K562 (cell line): ENCODE results near the gene SLC23A2. TPM values are rescaled to one million over a fixed set of nuclear protein-coding genes. Genes with fewer than 3 reads are reported as not detected.

Source experiments
- ATAC-seq: fragments of 200-7000 bp; cut with Tn5 transposase; 3 replicates; pipeline ENCODE4 v1.9.1; 2020; ENCODE audit warnings: moderate library complexity
- BruUV-seq: library from RNA; stranded (reverse); fragments of 400-500 nt; replicated peaks from 2 replicates; lab custom pipeline; 2021; lab: Mats Ljungman, UMichigan
- CTCF ChIA-PET: fragments of 300-600 bp; formaldehyde crosslinking; extraction: SDS; loops from one replicate; lab custom pipeline; 2021; ENCODE audit warnings: low intra/inter-chr PET ratio; lab: Yijun Ruan, JAX
- POLR2A ChIA-PET: fragments of 300-600, 350-650 bp; sonication (Branson Sonifier 250); formaldehyde crosslinking; extraction: SDS; loops from one replicate; lab custom pipeline; 2021; ENCODE audit warnings: antibody characterized with exemption, inconsistent platforms; lab: Yijun Ruan, JAX
- DNase-seq, 4 experiments: peaks; one replicate each; pipeline versions ENCODE4 v3.0.0 to v3.0.0-alpha.2; 2011 to 2018; ENCODE audit warnings: low spot score in 3 of 4, mixed read lengths in 3 of 4; ENCODE audit errors: extremely low read depth in 1 of 4
- FAIRE-seq: peaks from 2 replicates; lab custom pipeline; 2011; peaks lifted over from hg19 to GRCh38; lab: Jason Lieb, UNC
- H2AFZ ChIP-seq: 2 replicates; pipeline ENCODE4 v1.6.0; 2011; ENCODE audit warnings: low read depth, low read length, control low read depth, inconsistent platforms
- H3K27ac ChIP-seq: fragments of 200-600 bp; 3 replicates; pipeline ENCODE4 v1.8.0; 2011; ENCODE audit warnings: low read depth, mild to moderate bottlenecking, control low read depth, inconsistent platforms, low read length, moderate library complexity, mixed read lengths; ENCODE audit errors: extremely low read depth
- H3K27me3 ChIP-seq, 2 experiments: fragments of 300-600 bp in 1 of 2; 2 replicates in 1 of 2; 3 replicates in 1 of 2; pipeline versions ENCODE4 v1.6.0 to v1.8.0; 2011; ENCODE audit warnings: inconsistent platforms in 2 of 2, low read length in 2 of 2, mild to moderate bottlenecking in 1 of 2, mixed read lengths in 1 of 2, moderate library complexity in 1 of 2; ENCODE audit not compliant: control insufficient read depth in 2 of 2, insufficient read depth in 2 of 2
- H3K36me3 ChIP-seq: fragments of 300-600 bp; 3 replicates; pipeline ENCODE4 v1.8.0; 2011; ENCODE audit warnings: mild to moderate bottlenecking, low read length, inconsistent platforms; ENCODE audit not compliant: control insufficient read depth, insufficient read depth
- H3K4me1 ChIP-seq, 2 experiments: fragments of 200-600 bp in 1 of 2; replicated peaks in 1 of 2; 2 replicates in 1 of 2; 3 replicates in 1 of 2; pipeline versions ENCODE4 v1.5.1 to v1.8.0; 2011; ENCODE audit warnings: inconsistent platforms in 2 of 2, low read length in 2 of 2, mild to moderate bottlenecking in 1 of 2, mixed read lengths in 1 of 2, moderate library complexity in 1 of 2; ENCODE audit not compliant: control insufficient read depth in 2 of 2, insufficient read depth in 2 of 2
- H3K4me2 ChIP-seq: 2 replicates; pipeline ENCODE4 v1.6.1; 2011; ENCODE audit warnings: low read length, control low read depth, inconsistent platforms, mixed read lengths; ENCODE audit not compliant: insufficient read depth
- H3K4me3 ChIP-seq: fragments of 200-600 bp; sonication (generic), shearing (Covaris generic); 2 replicates; pipeline ENCODE4 v1.5.1; 2016; ENCODE audit warnings: control low read depth, inconsistent platforms
- H3K79me2 ChIP-seq: fragments of 200-600 bp; 3 replicates; pipeline ENCODE4 v1.8.0; 2011; ENCODE audit warnings: low read length, inconsistent platforms; ENCODE audit not compliant: control insufficient read depth, insufficient read depth
- H3K9ac ChIP-seq, 2 experiments: 2 replicates each; pipeline versions ENCODE4 v1.6.0 to v1.6.1; 2011; ENCODE audit warnings: low read depth in 2 of 2, low read length in 2 of 2, control low read depth in 1 of 2, inconsistent platforms in 1 of 2, mild to moderate bottlenecking in 1 of 2, mixed read lengths in 1 of 2; ENCODE audit not compliant: insufficient read depth in 1 of 2
- H3K9me1 ChIP-seq: one replicate; pipeline ENCODE4 v1.6.0; 2011; ENCODE audit warnings: inconsistent platforms, mild to moderate bottlenecking, low read length, moderate library complexity; ENCODE audit not compliant: control insufficient read depth, insufficient read depth
- H3K9me3 ChIP-seq: replicated peaks from 2 replicates; pipeline ENCODE4 v1.5.1; 2011; ENCODE audit warnings: low read depth, low read length, inconsistent platforms; ENCODE audit not compliant: control insufficient read depth, insufficient read depth
- H4K20me1 ChIP-seq: replicated peaks from 2 replicates; pipeline ENCODE4 v1.6.1; 2011; ENCODE audit warnings: low read length, inconsistent platforms, mixed read lengths; ENCODE audit not compliant: control insufficient read depth, insufficient read depth
- ARID1B ChIP-seq: fragments of 450-650 bp; IDR thresholded peaks from 2 replicates; pipeline ENCODE4 v1.6.1; 2016; ENCODE audit warnings: antibody characterized with exemption, mild to moderate bottlenecking, inconsistent platforms
- CEBPB ChIP-seq: fragments of 450-650 bp; IDR thresholded peaks from 2 replicates; pipeline ENCODE4 v1.6.1; 2016; ENCODE audit warnings: missing genetic modification characterization, missing compliant biosample characterization
- NFRKB ChIP-seq: fragments of 450-650 bp; IDR thresholded peaks from 2 replicates; pipeline ENCODE4 v1.6.1; 2016; ENCODE audit warnings: low read depth
- PBX2 ChIP-seq, 2 experiments: IDR thresholded peaks in 1 of 2; conservative IDR thresholded peaks in 1 of 2; 2 replicates each; pipeline ENCODE4 v1.6.1; 2016; ENCODE audit warnings: low read depth in 2 of 2, mild to moderate bottlenecking in 1 of 2, missing compliant biosample characterization in 1 of 2, missing genetic modification characterization in 1 of 2, moderate library complexity in 1 of 2
- SMAD2 ChIP-seq: fragments of 150-350 bp; IDR thresholded peaks from 2 replicates; pipeline ENCODE4 v1.6.1; 2014; ENCODE audit warnings: low read depth, mild to moderate bottlenecking, low read length
- SNAPC5 ChIP-seq: fragments of 250-450 bp; sonication (Bioruptor Pico); IDR thresholded peaks from 2 replicates; pipeline ENCODE4 v1.8.0; 2021; ENCODE audit warnings: moderate library complexity, mild to moderate bottlenecking, inconsistent platforms
- SNRNP70 ChIP-seq: fragments of 200-400 bp; formaldehyde crosslinking; optimal IDR thresholded peaks from 2 replicates; pipeline ENCODE3; 2017; ENCODE audit warnings: low read depth, low read length
- THRAP3 ChIP-seq: fragments of 450-650 bp; IDR thresholded peaks from 2 replicates; pipeline ENCODE4 v1.6.1; 2016; ENCODE audit warnings: mild to moderate bottlenecking, inconsistent platforms, borderline replicate concordance
- ZBTB49 ChIP-seq: sonication (generic); formaldehyde crosslinking; IDR thresholded peaks from 2 replicates; pipeline ENCODE4 v1.8.0; 2022; ENCODE audit warnings: missing genetic modification reagents, mild to moderate bottlenecking, borderline replicate concordance
- ZFP1 ChIP-seq: fragments of 450-650 bp; formaldehyde crosslinking; IDR thresholded peaks from 2 replicates; pipeline ENCODE4 v1.4.0; 2020; ENCODE audit warnings: mild to moderate bottlenecking, mixed read lengths
- ZNF79 ChIP-seq: fragments of 250-450 bp; sonication (Bioruptor Pico); IDR thresholded peaks from 2 replicates; pipeline ENCODE4 v1.4.0; 2020; ENCODE audit warnings: low read depth, mild to moderate bottlenecking, moderate library complexity
- WGBS: fragments of 100-300 bp; shearing (Covaris generic); methylation state at CpG from one replicate; pipeline ENCODE4 v1.1.6; 2016; ENCODE audit warnings: low coverage, mixed read lengths; ENCODE audit not compliant: insufficient coverage; ENCODE audit errors: missing lambda C conversion rate; 5-methylcytosine and 5-hydroxymethylcytosine counted together
- in situ Hi-C: fragments of 300-500 bp; cut with MboI; formaldehyde crosslinking; loops from 4 replicates; pipeline ENCODE4 v1.15.0; 2018; ENCODE audit warnings: inconsistent platforms, mixed read lengths
- intact Hi-C: fragments of 100-400 bp; cut with micrococcal nuclease; formaldehyde crosslinking; loops from 2 replicates; pipeline ENCODE4 v1.14.2; 2022
- polyA plus RNA-seq, 8 experiments: library from polyadenylated mRNA; depleted of rRNA in 4 of 8; stranded (reverse) in 5 of 8; unstranded in 3 of 8; fragments of >200 nt; fragmentation: Nextera tagmentation in 2 of 8; fragmentation: Illumina TruSeq in 1 of 8; extraction: Ambion mirVana in 2 of 8; extraction: Trizol in 1 of 8; gene quantifications; 2 replicates each; pipeline versions ENCODE4 v1.2.1 to v1.2.3, GENCODE V29; 2011 to 2014; ENCODE audit warnings: inconsistent platforms in 1 of 8, missing spikeins in 1 of 8
- total RNA-seq, 7 experiments: library from RNA; depleted of rRNA in 6 of 7; stranded (reverse); fragments of >200 nt in 6 of 7; fragmentation: Illumina TruSeq in 2 of 7; extraction: Trizol in 2 of 7; gene quantifications; 2 replicates each; pipeline versions ENCODE4 v1.2.1 to v1.2.3, GENCODE V29; 2011 to 2021; ENCODE audit warnings: low replicate concordance in 1 of 7

Gene SLC23A2
- total and polyA plus RNA-seq, 9 of the 15 experiments (the other 6 are each of a cell fraction or from before 2014, with no cell fraction given), result 0.39 to 6.7 (median 3.2) TPM

- no peak for DNase-seq
- FAIRE-seq, result no peak
- no peak overlapping the region for H3K27ac ChIP-seq
- no peak overlapping the region for H3K9ac ChIP-seq
- BruUV-seq, result no TSS peak
- H3K79me2 ChIP-seq, result no peaks in the 10 kb centered on the region
- peaks cover 6% of the 10 kb centered on the region; the same call in 1 of the 2 replicates for H4K20me1 ChIP-seq
- ChIA-PET CTCF (no interaction called here), POLR2A (no interaction called here)
- no peaks in the 10 kb centered on the region for H3K9me1 ChIP-seq
- H3K27me3 ChIP-seq, result no peaks in the 10 kb centered on the region
- no peak for ATAC-seq
- no peak overlapping the region for H3K4me2 ChIP-seq
- TF ChIP-seq ZFP1 (CRISPR knock-in tag) (0 out of 2 replicates have a peak, but pooled peaks have one; percentile 54), ZNF79 (CRISPR knock-in tag) (no peak)
- 43% methylated on average over 1 of the region's 1 CpG for WGBS
- in situ Hi-C loops (no loop called here), intact Hi-C loops (loop anchor here (10.0 kb wide), 1 partner anchor 347 kb away; no protein-coding TSS in a partner anchor)
- no peak overlapping the region for H2AFZ ChIP-seq
- H3K36me3 ChIP-seq, result no peaks in the 10 kb centered on the region
- H3K4me3 ChIP-seq, result no peak overlapping the region
- no peaks in the 10 kb centered on the region for H3K4me1 ChIP-seq
- no peaks in the 10 kb centered on the region for H3K9me3 ChIP-seq
These were observed 49.1 kb downstream of the SLC23A2 start for GRCh38 chr20:4952229-4952628.

- Histone ChIP-seq H3K36me3 (no peaks in the 10 kb centered on the region), H3K9ac (no peak overlapping the region)
- no peak for FAIRE-seq
- no peak for TF ChIP-seq PBX2 (CRISPR knock-in tag; IDR thresholded peaks at IDR 0.05; ENCODE audit: low read depth)
- no peak for TF ChIP-seq PBX2 (tag; conservative IDR thresholded peaks at IDR 0.05; ENCODE audit: low read depth)
- TF ChIP-seq ZBTB49 (CRISPR knock-in tag), result no peak
- no peak for TF ChIP-seq CEBPB (tag)
- TF ChIP-seq ARID1B, result no peak
- TF ChIP-seq THRAP3, result no peak
- no peak for TF ChIP-seq NFRKB
- TF ChIP-seq SNAPC5 (CRISPR knock-in tag), result no peak
- no peak for TF ChIP-seq SMAD2
- TF ChIP-seq SNRNP70, result no peak
These were observed 50.0 kb downstream of the SLC23A2 start for GRCh38 chr20:4951299-4951698.

More at GRCh38 chr20:4951299-4951698, 50.0 kb downstream of the SLC23A2 start:
- Histone ChIP-seq H3K27ac (no peak overlapping the region), H3K79me2 (no peaks in the 10 kb centered on the region), H4K20me1 (peaks cover 6% of the 10 kb centered on the region; the same call in 1 of the 2 replicates), H3K9me3 (no peaks in the 10 kb centered on the region), H3K27me3 (no peaks in the 10 kb centered on the region), H3K4me2 (no peak overlapping the region), H3K9me1 (no peaks in the 10 kb centered on the region), H2AFZ (no peak overlapping the region), H3K4me3 (no peak overlapping the region), H3K4me1 (no peaks in the 10 kb centered on the region)
- ChIA-PET CTCF (no interaction called here), POLR2A (no interaction called here)
- WGBS, result 43% methylated on average over 3 of the region's 3 CpGs
- in situ Hi-C loops (no loop called here), intact Hi-C loops (loop anchor here (10.0 kb wide), 1 partner anchor 346 kb away; no protein-coding TSS in a partner anchor)
- DNase-seq (no peak), ATAC-seq (no peak)
- no TSS peak for BruUV-seq
